Psoas muscle (tissue), 8 donors: ENCODE data around the gene HRNR. TPM values are rescaled to one million over a fixed set of nuclear protein-coding genes. Genes with fewer than 3 reads are reported as not detected.
"Not testable (repeated sequence)": the region's sequence is repeated elsewhere in the genome, so short reads cannot be mapped to it uniquely, and the experiment has no call there.

Experiments used
- ATAC-seq, 4 donors: fragments of 200-7000 bp; cut with Tn5 transposase; one replicate each; pipeline ENCODE4 v1.9.1; 2020; ENCODE audit warnings: moderate library complexity in 3 of 4, mild to moderate bottlenecking in 2 of 4
- DNase-seq, 2 donors: peaks; one replicate each; pipeline ENCODE4 v3.0.0-alpha.2; 2020
- H3K27ac ChIP-seq: fragments of 200-600 bp; one replicate; pipeline ENCODE4 v1.8.0; 2022
- H3K27me3 ChIP-seq, 3 donors: fragments of 200-600 bp in 1 of 3; one replicate each; pipeline versions ENCODE4 v1.6.1 to v1.8.0; 2013 to 2022; ENCODE audit warnings: low read length in 2 of 3, mild to moderate bottlenecking in 2 of 3, moderate library complexity in 1 of 3; ENCODE audit not compliant: insufficient read depth in 3 of 3
- H3K36me3 ChIP-seq, 2 donors: fragments of 200-600 bp in 1 of 2; one replicate each; pipeline versions ENCODE4 v1.6.1 to v1.8.0; 2013 to 2022; ENCODE audit warnings: low read depth in 1 of 2, mild to moderate bottlenecking in 1 of 2, moderate library complexity in 1 of 2; ENCODE audit not compliant: insufficient read depth in 1 of 2
- H3K4me1 ChIP-seq: fragments of 200-600 bp; one replicate; pipeline ENCODE4 v1.8.0; 2022
- H3K4me3 ChIP-seq: fragments of 200-600 bp; one replicate; pipeline ENCODE4 v1.8.0; 2022; ENCODE audit warnings: mild to moderate bottlenecking
- H3K9me3 ChIP-seq: fragments of 200-600 bp; one replicate; pipeline ENCODE4 v1.8.0; 2022
- CTCF ChIP-seq: fragments of 200-600 bp; IDR thresholded peaks from one replicate; pipeline ENCODE4 v1.8.0; 2022; ENCODE audit warnings: antibody characterized with exemption
- WGBS, 3 donors: extraction: QIAGEN DNeasy Blood & Tissue Kit; methylation state at CpG; one replicate each; pipeline versions ENCODE4 v1.1.6 to v1.1.7; 2013; 5-methylcytosine and 5-hydroxymethylcytosine counted together
- intact Hi-C, 2 donors: fragments of 100-400 bp; cut with DNase I; formaldehyde crosslinking; loops; one replicate each; pipeline versions ENCODE4 v1.11.0 to v1.14.2; 2022
- long read RNA-seq, 2 donors: library from polyadenylated mRNA; unstranded; transcript quantifications; one replicate each; pipeline ENCODE4 v2.0.0, GENCODE V29; 2021
- polyA plus RNA-seq, 3 donors: library from polyadenylated mRNA; stranded (reverse); fragments of 200-250 nt; gene quantifications; one replicate each; pipeline ENCODE4 v1.2.3, GENCODE V29; 2013
- total RNA-seq, 4 donors: library from RNA; stranded (reverse); fragmentation: NEBNext Ultra II Directional in 2 of 4; extraction: Animal tissue kit (Norgen Biotek cat#: 25700) in 2 of 4; gene quantifications; one replicate each; pipeline versions ENCODE4 v1.2.1 to v1.2.4, GENCODE V29; 2021 to 2023
- donor health status: healthy with polysubstance abuse.
- donor health status: DM: no; HTN: no; CAD: no; lungs with moderate emphysema.
- donor health status: Bipolar disorder and iron deficiency.
- donor health status: healthy.
- donor health status: DM: yes; HTN: yes; CAD: no.
- donor health status: DM: no; HTN: no; CAD: no.
- donor health status: DM: no; HTN: no; CAD: no.
- donor health status: DM: yes; HTN: yes; CAD: no.

The HRNR gene
- total RNA-seq (not detected), polyA plus RNA-seq (not detected)
- long read RNA-seq, donor 1 = 0 reads
- long read RNA-seq, donor 2 = 0 reads

DNA sequence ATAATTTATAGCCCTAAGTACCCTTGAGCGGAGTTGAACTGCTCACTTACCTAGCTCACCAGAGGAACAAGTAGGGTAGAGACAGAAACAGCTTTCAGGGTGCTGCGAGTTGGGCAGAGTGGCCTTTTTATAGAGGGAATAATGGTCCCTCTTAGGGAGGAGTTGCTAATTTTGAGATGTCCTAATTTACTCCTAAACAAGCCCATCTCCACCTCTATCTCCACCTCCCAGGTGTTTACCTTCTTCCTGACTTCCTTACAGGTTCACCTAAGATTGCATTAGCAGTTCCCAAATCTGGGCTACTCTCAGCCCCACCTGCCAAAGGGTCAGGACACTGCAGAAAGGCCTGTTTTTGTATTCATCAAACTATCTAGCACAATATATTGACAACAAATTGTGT lies at the start of gene HRNR:
HRNR (minus strand) TSS at position 101 of the 400 bp plus-strand sequence. CDS start 940 bp downstream, outside the sequence.
- DNase-seq (no peak), ATAC-seq (no peak)
- Histone ChIP-seq H3K27me3 (peaks cover 0 to 5% (median 0%) of the 10 kb centered on the region in 3 donors), H3K9me3 (no peaks in the 10 kb centered on the region), H3K36me3 (no peaks in the 10 kb centered on the region), H3K27ac (no peak within 1 kb of the TSS), H3K4me3 (no peak within 1 kb of the TSS), H3K4me1 (no peaks in the 10 kb centered on the region)
- TF ChIP-seq CTCF = no peak
- intact Hi-C loops = no loop called here
- WGBS, 3 donors = 79 to 94% (median 81%) methylated on average over 2 of the region's 2 CpGs

GRCh38 chr1:152256394-152256793 lies 32.4 kb upstream of the HRNR start:
- WGBS, 3 donors = 79 to 96% (median 86%) methylated on average over 14 to 21 of the region's 21 CpGs
- ATAC-seq, H3K27me3 ChIP-seq, DNase-seq, H3K4me3 ChIP-seq, H3K27ac ChIP-seq, H3K36me3 ChIP-seq, H3K4me1 ChIP-seq, intact Hi-C loops: not testable (repeated sequence)
- peaks cover 12% of the 10 kb centered on the region for H3K9me3 ChIP-seq

DNA sequence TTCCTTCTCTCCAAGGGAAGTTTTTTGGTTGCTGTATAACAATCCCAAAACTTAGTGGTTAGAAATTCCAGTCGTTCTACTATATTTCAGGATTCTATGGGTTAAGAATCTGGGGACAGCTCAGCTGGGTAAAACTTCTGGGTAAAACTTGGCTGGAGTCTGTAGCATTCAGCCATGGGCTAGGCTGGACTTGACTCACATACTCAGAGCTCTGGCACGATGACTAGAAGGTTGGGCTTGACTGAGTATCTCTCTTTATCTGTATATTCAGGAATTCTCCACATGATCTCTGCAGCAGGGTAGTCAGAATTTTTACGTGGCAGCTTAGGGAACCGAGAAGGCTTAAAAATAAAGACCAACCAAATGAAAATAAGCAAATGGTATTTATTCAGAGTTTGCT lies 28.2 kb upstream of the HRNR start:
- no peak for ATAC-seq
- TF ChIP-seq CTCF = no peak
- WGBS, 3 donors = 61 to 69% (median 61%) methylated on average over 4 of the region's 4 CpGs

GRCh38 chr1:152251391-152251790 lies 27.4 kb upstream of the HRNR start:
- no peak for DNase-seq

More for the DNA sequence above, 28.2 kb upstream of the HRNR start:
- no peak for DNase-seq
- Histone ChIP-seq H3K27me3 (no peaks in the 10 kb centered on the region), H3K4me3 (no peak overlapping the region), H3K27ac (no peak overlapping the region), H3K4me1 (no peaks in the 10 kb centered on the region), H3K36me3 (no peaks in the 10 kb centered on the region), H3K9me3 (no peaks in the 10 kb centered on the region)
- intact Hi-C loops = no loop called here

DNA sequence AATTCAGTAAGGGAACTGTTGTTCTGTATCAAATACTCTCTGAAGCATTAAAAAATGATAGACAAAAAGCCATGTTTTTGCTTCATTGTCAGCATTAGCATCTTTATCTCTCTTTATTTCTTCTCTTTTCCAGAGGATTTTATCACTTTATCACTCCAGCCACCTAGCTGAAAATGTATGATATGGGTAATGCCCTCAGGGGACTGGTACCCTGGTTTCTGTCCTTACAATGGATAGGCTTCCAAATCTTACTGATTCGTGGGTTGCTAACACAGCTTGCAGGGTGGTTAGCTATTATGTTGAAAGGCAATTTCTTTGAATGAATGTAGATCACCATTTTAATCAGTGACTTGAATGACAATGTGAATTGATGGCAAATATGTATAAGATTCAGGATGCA lies 23.3 kb upstream of the HRNR start:
- Histone ChIP-seq H3K27ac (no peak overlapping the region), H3K36me3 (no peaks in the 10 kb centered on the region), H3K27me3 (no peaks in the 10 kb centered on the region), H3K9me3 (no peaks in the 10 kb centered on the region), H3K4me1 (no peaks in the 10 kb centered on the region), H3K4me3 (no peak overlapping the region)
- TF ChIP-seq CTCF = no peak
- DNase-seq (no peak), ATAC-seq (no peak)
- WGBS, 3 donors = 35 to 63% (median 40%) methylated on average over 1 of the region's 1 CpG
- intact Hi-C loops = no loop called here

More at GRCh38 chr1:152251391-152251790, 27.4 kb upstream of the HRNR start:
- Histone ChIP-seq H3K27ac (no peak overlapping the region), H3K9me3 (no peaks in the 10 kb centered on the region), H3K27me3 (no peaks in the 10 kb centered on the region), H3K36me3 (no peaks in the 10 kb centered on the region), H3K4me1 (no peaks in the 10 kb centered on the region), H3K4me3 (no peak overlapping the region)
- intact Hi-C loops = no loop called here
- no peak for TF ChIP-seq CTCF
- no peak for ATAC-seq
- 45 to 70% (median 46%) methylated on average over 2 of the region's 2 CpGs for WGBS, 3 donors
